WTC11 (cell line): ENCODE results near the gene WDR64.

Experiments
- AFF4 ChIP-seq: sonication (generic); formaldehyde crosslinking; IDR thresholded peaks from 2 replicates; pipeline ENCODE4 v1.8.1; 2023; ENCODE audit warnings: mild to moderate bottlenecking, missing genetic modification reagents, borderline replicate concordance
- CTCF ChIP-seq: fragments of 200-600 bp; IDR thresholded peaks from 2 replicates; pipeline ENCODE4 v1.8.0; 2022; ENCODE audit warnings: antibody characterized with exemption
- FOXP1 ChIP-seq: sonication (generic); formaldehyde crosslinking; IDR thresholded peaks from 2 replicates; pipeline ENCODE4 v1.8.0; 2022; ENCODE audit warnings: missing genetic modification reagents, mild to moderate bottlenecking, moderate library complexity, borderline replicate concordance
- IRF2 ChIP-seq: sonication (generic); formaldehyde crosslinking; IDR thresholded peaks from 2 replicates; pipeline ENCODE4 v1.8.0; 2022; ENCODE audit warnings: low read depth, missing genetic modification reagents, borderline replicate concordance
- NFYB ChIP-seq: sonication (generic); formaldehyde crosslinking; conservative IDR thresholded peaks from 2 replicates; pipeline ENCODE4 v1.8.0; 2022; ENCODE audit warnings: low read depth, missing genetic modification reagents
- NR3C1 ChIP-seq: sonication (generic); formaldehyde crosslinking; conservative IDR thresholded peaks from 2 replicates; pipeline ENCODE4 v1.8.1; 2023; ENCODE audit warnings: low read depth, mild to moderate bottlenecking, missing genetic modification reagents
- USF1 ChIP-seq: sonication (generic); formaldehyde crosslinking; IDR thresholded peaks from 2 replicates; pipeline ENCODE4 v1.8.0; 2022; ENCODE audit warnings: mild to moderate bottlenecking, missing genetic modification reagents

- TF ChIP-seq FOXP1 (no peak), NR3C1 (CRISPR knock-in tag) (no peak), CTCF (no peak), USF1 (CRISPR knock-in tag) (no peak), NFYB (no peak), IRF2 (CRISPR knock-in tag) (no peak), AFF4 (CRISPR knock-in tag) (no peak)
Measured at GRCh38 chr1:241675983-241676382, 23.9 kb downstream of the WDR64 start.
